ENCODE measurements around the gene GAMT.

Gene GAMT

DNA sequence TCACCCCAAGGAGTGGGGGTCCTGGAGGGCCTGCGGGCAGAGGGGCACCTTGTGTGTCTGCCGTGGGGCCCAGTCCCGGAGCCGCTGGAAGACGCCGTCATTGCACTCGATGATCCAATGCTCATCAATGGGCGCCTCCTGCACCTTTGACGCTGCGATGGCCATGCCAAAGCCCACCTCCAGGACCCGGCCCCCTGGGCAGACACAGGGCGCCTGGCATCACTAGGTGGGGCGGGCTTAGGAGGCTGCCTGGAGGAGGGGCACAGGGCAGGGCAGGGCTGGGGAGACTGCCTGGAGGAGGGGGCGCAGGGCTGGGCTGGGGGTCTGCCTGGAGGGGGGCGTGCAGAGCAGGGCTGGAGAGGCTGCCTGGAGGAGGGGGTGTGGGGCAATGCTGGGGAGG, 1.6 kb downstream of the GAMT start:
- no peak for DNase-seq (ENCODE audit: low spot score)

DNA sequence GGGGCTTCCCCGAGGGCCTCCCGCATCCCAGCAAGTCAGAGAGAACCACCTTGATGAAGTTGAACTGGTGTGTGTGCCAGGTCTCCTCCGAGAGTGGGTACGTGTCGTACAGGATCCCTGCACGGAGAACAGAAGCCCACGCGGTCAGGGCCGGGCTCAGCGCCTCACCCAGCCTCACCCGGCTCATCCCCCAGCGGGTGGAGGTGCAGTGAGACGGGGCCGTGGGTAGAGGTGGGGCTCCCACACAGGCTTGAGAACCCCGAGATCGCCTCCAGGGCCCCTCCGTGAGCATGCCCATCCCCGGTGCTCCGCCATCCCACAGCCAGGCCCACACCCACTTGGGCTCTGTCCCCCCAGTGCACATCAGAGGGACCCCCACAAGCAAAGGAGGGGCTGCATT, 2.3 kb downstream of the GAMT start:
- no peak for DNase-seq (ENCODE audit: low spot score)

DNA sequence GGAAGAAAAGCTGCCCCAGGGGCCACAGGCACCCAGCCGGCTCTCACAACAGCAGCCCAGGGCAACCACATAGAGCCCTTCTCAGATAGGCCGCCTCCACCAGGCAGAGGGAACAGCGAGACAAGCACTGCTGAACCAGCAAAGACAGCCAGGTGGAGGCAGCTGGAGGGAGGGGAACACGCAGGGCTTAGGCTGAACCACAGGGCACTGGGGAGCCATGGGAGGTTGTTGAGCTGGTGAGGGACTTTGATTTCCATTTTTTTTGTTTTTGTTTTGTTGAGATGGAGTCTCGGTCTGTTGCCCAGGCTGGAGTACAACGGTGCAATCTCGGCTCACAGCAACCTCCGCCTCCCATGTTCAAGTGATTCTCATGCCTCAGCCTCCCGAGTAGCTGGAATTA, 3.5 kb downstream of the GAMT start:
- no peak for DNase-seq (ENCODE audit: low spot score)

DNA sequence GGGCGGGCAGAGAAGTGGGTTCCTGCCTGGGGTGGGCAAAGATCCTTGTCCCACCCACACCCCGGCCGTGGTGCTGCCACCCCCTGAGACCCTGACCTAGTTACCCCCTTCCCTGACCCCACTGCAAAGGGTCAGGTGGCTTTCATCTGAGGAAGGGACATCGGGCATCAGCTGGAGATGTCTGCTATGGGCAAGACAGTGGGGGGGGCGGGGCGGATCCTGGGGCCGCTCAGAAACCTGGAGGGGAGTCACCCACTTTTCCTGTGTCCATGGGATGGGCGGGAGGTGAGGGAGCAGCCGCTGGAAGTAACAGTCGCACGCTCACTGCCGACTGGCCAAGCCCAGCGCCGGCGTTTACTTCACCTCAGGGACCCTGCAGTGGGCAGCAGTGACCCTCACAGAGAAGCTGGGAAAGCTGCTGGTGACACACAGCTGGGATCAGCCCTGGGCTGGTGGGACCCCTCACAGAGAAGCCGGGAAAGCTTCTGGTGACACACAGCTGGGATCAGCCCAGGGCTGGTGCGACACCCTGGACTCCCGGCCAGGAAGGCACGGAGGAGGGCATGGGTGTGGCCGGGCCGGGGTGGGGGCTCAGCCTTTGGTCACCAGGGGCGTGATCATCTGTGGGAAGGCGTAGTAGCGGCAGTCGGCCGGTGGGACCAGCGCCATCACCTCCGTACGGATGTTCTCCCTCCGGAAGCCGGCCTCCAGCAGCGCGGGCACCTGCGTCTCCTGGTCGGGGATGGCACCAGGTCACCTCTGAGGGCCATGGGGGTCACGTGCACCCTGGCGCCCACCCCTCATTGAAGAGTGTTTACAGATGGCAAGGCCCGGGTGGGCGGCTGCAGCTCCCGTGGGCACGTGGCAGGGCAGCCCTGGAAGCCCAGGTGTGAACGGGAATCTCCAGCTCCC, 4.3 kb downstream of the GAMT start:
- no peak for DNase-seq (ENCODE audit: low spot score)

DNA sequence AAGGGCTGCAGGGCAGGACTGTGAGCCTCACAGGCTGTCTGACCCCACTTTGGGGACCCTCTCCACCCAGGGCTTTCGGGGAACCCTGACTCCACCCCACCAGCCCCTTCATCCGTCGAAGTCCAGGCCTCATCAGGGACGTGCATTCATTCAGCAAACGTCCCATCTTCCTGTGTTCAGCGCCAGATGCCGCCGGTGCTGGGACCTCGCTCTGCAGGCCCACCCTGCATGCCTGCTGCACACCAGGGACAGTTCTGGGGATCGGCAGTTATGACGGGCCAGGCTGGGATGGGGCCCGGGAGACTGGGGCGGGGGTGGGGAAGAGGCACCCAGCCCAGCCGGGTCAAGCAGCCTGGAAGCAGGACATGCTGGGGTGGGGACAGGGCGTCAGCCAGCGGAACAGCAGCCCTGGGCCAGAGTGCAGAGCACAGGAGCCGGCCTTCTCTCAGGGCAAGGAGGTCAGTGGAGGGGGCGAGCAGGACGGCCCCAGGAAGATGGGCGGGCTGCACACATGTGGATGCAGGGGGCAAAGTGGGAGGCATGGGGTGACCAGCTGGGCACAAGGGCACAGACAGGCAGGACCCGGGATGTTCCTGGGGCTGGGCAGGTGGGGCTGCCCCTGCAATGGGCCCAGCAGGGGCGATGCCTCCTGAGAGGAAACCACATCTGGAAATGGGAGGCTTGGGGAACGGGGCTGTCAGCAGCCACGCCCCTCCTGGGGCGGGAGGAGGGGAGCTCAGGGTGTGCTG, 5.1 kb downstream of the GAMT start:
- DNase-seq (ENCODE audit: low spot score) = no peak

DNA sequence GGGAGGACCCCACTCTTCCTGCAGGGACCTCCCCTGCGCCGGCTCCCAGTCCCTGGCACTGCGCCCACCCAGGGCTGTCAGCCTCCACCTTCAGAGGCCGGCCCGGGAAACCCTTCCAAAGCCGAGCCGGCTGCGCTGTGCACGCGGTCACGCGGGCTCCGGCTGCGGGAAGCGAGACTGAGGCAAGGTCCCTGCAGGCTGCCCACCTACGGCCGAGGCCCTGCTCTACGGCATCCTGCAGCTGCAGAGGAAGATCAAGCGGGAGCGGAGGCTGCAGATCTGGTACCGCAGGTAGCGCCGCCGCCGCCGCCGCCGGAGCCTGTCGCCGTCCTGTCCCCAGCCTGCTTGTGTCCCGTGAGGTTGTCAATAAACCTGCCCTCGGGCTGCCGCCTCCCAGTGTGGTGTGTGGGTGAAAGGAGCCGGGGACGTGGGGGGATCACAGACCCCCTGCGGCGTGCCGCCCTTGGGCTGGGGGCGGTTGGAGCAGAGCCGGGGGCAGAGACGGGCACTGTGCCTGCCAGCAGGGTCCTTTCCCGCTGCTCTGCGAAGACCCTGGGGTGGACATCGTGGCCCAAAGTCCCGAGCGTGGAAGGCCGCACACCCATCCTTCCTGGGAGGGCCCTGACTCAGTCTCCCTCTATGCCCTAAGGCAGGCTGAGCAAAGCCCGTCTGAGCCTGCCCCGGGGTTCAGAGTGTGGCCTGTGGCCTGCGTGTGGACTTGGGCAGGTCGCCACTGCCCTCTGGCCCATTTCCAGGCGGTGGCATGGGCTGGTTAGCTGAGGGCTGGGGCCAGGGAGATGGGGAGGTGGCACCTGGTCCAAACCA, 5.9 kb downstream of the GAMT start:
- DNase-seq (ENCODE audit: low spot score) = no peak

DNA sequence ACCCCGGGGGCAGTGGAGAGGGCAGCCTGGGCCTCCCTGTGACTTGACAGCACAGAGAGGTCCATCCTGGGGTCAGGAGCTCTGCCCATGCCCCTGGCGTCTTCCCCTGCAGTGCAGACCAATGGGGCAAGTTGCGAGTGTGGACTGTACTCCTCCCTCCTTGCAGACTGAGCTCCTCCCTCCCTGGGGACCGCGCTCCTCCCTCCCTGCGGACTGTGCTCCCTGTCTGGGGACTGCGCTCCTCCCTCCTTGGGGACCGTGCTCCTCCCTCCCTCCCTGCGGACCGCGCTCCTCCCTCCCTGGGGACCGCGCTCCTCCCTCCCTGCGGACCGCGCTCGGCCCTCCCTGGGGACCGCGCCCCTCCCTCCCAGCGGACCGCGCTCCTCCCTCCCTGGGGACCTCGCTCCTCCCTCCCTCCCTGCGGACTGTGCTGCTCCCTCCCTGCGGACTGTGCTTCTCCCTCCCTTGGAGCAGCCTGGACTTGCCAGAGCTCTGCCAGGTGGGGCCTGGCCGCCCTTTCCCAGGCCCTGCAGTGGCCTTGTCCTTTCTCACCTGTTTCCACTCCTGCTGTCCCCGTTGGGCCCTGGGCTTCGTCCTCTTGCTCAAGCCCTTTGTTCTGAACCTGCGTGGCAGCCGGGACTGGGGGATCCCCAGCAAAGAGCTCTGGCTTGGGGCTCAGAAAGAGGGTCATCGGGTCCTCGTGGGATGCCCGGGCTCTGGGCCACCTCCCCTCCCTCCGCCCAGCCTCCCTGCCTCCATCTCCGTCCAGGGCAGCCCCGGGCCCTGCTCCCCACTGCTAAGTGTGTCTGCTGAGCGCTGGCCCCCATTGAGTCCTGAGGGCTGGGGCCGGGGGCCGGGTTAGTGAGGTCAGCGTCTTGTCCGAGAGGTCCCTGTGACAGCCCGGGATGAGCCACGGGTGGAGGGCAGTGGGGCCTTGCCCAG, 6.8 kb downstream of the GAMT start:
- no peak for DNase-seq (ENCODE audit: low spot score)

DNA sequence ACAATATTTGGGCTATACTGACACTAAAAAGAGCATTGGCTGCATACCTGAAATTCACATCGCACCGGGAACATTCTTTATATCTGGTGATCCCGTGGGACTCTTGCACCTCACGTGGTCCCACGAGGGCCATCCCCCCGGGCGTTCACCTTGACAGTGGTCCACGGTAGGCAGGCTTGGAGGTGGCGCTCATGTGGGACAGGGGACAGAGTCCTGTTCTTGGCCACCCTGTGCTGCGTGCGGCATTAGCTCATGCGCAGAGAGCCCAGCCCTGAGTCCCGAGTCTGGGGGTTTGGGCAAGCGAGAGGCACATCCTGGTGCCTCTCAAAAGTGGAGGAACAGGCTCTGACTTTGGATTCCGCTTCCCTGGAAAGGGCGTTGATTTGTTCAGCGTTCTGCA, 7.5 kb downstream of the GAMT start:
- no peak for DNase-seq (ENCODE audit: low spot score)

DNA sequence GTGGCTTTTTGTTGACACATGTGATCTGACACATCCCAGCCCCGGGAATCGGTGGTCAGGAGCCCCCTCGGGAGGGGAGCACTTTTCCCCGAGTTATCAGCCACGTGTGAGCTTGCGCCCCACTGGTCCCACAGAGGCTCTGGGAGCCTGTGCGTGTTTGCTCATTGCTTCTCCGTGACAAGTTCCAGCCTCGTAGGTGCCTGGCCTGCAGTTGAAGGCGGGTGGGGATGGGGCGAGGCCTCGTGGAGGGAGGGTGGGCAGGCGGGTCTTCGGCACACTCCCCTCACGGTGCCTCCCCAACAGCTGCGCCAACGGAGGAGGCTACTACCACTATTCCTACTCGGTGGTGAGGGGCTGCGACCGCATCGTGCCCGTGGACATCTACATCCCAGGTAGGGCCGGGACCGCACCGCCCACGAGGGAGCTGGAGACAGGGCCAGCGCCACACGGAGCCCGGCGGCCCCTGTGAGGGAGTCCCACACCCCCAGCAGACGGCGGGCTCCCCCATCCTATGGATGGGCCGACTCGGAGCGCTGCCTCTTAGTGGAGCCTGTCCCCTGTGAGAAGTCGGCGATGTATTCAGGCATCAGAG, 8.3 kb downstream of the GAMT start:
- no peak for DNase-seq (ENCODE audit: low spot score)

DNA sequence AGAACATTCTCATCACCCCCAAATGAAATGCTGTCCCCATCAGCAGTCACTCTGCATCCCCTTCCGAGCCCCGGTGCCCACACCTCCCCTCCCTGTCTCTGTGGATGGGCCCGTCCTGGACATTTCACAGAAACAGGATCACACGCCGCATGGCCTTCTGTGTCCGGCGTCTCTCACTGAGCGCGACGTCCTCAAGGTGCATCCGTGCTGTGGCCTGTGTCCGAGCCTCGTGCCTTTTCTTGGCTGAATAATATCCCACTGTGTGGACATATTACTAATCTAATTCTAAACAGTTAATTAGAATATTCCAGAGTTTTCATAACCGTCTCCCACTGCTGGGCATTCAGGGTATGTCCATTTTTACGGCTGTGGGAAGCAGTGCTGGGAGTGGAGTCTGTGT, 8.9 kb downstream of the GAMT start:
- DNase-seq (ENCODE audit: low spot score) = no peak

DNA sequence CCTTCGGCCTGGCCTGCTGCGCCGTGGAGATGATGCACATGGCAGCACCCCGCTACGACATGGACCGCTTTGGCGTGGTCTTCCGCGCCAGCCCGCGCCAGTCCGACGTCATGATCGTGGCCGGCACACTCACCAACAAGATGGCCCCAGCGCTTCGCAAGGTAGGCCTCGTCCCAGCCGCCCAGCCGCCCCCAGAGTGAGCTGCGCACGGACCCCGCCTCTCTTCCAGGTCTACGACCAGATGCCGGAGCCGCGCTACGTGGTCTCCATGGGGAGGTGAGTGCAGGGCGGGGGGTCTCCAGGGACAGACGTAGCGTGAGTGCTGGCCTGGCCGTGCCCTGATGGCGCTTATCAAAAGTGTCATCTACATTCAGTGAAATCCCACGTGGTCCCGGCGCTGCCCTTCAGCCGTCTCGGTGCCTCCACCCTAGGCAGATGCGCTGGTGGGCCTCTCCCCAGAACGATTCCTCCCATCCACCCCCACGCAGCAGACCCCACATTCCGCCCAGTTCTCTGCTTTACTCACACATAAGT, 10.4 kb downstream of the GAMT start:
- no peak for DNase-seq (ENCODE audit: low spot score)

DNA sequence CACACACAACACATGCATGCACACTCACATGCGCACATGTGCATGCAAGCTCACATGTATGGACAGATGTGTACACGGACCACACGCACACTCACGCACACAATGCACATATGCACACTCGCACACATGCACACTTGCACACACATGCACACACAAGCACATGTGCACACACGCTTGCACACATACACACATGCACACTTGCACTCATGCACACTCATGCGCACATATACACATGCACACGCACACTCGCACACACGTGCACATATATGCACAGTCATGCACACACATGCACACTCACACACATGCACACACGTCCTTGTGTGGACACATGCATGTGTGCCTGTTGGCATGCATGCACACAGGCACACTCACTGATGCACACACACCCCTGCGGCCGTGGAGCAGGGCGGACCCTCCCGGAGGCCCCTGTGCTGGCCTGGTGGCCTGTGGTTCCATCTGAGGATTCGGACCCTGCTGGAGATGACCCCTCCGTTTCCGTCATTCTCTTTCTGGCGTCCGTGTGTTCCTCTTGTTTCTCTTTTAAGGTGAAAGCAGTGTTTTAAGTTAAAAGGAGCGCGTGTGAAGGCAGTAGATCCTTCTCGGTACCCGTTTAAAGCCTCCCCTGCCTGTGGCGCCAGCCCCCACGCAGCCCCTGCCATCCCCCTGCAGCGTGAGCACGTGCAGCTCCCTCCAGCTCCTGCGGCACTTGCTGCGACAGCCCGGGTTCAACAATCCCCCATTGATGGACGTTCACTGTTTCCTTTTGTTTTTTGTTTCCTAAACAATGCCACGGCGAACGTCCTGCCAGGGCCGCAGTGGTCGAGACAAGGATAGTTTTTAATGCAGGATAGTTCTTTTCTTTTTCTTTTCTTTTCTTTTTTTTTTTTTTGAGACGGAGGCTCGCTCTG, 12.1 kb downstream of the GAMT start:
- DNase-seq (ENCODE audit: low spot score) = no peak

DNA sequence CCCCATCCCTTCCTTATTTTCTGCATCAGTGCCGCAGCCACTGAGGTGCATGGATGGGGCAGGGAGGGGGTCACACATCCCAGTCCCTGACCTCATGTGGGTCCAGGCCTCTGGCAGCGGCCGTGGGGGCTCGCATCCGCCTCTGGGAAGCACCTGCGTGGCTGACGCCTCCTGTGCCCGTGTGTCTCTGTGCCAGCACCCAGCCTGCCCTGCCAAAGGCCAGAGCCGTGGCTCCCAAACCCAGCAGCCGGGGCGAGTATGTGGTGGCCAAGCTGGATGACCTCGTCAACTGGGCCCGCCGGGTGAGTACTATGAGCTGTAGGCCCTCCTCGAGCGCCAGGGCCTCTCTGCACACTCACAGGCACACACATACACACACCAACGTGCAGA, 12.7 kb downstream of the GAMT start:
- no peak for DNase-seq (ENCODE audit: low spot score)

DNA sequence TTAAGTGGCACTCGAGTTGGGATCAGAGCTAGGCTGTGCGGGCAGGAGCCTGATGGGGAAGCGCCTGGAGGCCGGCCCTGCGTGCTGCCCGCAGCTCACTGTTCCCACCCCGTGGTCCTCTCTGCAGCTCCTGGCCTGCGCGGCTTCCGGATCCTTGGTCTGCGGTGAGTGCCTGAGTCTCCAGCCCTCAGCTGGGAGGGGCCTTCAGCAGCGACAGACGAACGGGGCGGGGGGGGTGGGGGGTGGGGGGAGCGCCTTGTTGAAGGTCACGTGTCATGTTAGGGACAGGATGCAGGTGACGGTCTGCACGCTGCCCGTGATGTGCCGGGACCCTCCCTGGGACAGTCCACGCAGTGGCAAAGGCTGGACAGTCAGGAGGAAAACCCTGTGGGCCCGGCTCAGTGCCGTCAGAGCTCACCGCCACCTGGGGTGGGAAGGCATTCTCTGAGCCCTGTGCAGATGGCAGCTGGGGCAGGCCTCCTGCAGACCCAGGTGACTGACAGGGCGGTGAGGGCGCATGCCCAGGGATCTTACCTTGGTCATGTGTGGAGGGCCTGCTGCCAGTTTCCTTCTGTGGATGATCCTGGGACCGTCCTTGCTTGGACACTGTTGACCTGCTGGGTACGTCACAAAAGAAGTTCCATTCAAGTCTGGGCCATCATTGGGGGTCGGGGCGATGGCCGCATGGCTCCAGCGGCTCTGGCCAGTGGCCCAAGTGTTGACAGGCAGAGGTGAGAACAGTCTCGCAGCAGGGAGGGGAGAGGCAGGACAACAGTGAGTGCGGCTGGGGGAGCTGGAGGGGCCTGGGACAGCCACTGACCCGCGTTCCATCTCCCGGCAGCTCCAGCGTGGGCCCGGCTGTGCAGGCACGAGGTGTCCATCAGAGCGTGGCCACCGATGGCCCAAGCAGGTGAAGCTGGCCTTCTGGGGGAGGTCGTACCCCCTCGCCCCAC, 13.4 kb downstream of the GAMT start:
- no peak for DNase-seq (ENCODE audit: low spot score)

DNA sequence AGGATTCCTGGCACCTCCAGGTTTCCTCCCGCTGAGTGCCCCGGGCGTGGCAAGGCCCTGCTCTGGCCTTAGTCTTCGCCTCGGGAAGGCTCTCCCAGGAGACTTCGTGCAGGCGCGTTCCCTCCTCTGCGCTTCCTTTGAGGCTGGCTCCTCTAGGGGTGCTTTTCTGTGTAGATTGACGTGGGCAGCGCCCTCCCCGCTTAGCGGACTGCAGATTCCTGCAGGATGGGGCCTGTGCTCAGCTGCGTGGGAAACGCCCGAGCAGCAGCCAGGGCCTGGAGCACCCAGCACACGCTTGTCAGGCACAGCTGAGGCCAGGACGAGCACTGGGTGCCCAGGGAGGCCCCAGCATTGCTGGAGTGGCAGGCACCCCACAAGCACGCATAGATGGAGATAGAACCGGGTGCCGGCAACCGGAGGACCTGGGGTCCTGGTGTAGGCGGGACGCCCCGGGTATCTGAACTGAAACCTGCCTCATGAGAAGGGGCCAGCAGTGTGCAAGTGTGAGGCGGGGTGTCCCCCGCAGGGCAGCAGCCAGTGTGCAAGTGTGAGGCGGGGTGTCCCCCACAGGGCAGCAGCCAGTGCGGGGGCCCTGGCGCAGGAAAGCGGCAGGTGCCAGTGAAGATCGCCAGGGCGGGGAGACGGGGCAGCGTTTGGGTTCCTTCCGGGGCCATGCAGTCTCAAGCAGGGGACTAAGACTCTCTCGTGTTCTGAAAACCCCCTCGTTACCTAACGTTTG, 14.2 kb downstream of the GAMT start:
- no peak for DNase-seq (ENCODE audit: low spot score)

DNA sequence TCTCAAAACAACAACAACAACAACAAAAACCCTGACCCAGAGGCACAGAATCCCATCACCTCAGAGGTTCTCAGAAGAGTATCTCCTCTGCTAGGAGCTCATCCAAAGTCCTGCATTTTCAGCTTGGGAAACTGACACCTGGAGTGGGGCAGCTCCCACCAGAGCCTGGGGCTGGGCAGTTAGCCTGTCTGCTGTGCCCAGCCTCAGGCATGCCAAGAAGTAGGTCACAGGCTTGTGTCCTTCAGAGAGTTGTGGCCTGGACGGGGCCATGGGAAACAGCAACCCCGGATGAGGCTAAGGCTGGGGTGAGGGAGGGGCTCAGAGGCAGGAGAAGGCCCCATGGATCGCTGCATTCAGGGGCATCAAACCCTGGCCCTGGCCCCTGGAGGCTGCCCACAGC, 15.5 kb downstream of the GAMT start:
- no peak for DNase-seq (ENCODE audit: low spot score)

DNA sequence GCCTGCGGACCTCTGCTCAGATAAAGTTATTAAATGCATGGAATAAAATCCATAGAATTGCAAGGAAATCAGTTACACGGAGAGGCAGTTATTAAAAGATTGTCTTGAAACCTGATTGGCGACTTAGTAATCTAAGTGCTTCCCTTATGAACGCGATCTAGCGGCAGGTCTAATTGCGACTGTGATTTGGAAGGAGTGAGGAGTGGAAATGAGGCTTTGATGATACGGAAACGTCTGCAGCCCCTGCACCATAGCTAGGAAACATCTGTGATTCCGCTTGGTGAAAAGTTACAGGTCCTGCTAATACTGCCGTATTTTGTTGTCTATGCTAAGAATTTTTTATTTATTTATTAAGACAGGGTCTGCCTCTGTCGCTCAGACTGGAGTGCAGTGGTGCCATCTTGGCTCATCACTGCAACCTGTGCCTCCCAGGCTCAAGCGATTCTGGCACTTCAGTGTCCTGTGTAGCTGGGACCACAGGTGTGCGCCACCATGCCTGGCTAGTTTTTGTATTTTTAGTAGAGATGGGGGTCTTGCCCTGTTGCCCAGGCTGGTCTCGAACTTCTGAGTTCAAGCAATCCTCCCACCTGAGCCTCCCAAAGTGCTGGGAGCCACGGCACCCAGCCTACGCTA, 16.7 kb downstream of the GAMT start:
- DNase-seq (ENCODE audit: low spot score) = no peak
